Muscle of arm (tissue), 12 donors: Measurements from ENCODE around the gene MARCKSL1. TPM values are rescaled to one million over a fixed set of nuclear protein-coding genes. Genes with fewer than 3 reads are reported as not detected.
"Not testable (repeated sequence)": the region's sequence is repeated elsewhere in the genome, so short reads cannot be mapped to it uniquely, and the experiment has no call there.

Experiments
- DNase-seq: peaks from one replicate; pipeline ENCODE4 v3.0.0-alpha.2; 2013
- polyA plus RNA-seq, 12 donors: library from polyadenylated mRNA; unstranded; fragments of 120-200 nt; gene quantifications; one replicate each; pipeline ENCODE4 v1.2.1, GENCODE V29; 2013; ENCODE audit not compliant: insufficient read length in 12 of 12

The MARCKSL1 gene
- polyA plus RNA-seq, 12 donors = 125 to 326 (median 152) TPM; not detected in 1

DNA sequence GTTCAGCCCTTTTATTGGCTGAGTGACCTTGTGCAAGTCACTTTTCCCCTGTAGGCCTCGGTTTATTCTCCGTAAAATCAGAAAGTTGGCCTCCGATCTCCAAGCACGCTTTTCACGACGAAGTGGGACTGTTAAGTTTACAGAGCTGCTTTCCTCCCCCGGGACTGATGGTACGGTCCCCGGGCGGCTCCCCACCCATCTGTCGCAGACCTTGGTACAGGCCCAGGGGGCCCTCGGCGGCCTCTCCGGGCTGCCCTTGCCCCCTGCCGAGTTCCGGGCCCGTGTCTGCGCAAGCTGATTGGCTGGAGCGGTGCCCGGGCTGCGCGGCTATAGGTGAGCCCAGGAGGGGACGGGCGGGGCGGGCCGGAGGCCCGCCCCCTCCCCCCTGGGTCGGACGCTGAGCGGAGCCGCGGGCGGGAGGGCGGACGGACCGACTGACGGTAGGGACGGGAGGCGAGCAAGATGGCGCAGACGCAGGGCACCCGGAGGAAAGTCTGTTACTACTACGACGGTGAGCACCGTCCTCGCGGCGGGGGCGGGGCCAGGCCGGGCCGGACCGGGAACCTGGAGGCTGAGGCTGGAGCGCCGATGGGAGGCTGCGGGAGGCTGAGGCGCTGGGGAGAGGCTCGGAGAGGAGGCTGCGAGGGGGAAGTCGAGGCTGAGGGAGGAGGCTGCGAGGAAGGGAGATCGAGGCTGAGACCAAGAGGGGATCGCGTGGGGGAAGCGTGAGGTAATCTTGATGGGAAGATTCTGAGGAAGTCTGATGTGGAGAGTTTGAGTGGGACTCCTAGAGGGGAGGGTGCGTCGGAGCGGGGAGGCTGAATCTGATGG is 44.1 kb downstream of the MARCKSL1 start, which contains the start of gene HDAC1:
Gene HDAC1 (plus strand): TSS at position 376 of the 831 bp plus-strand sequence. CDS start 87 bp downstream, at position 463.
- DNase-seq = peak; percentile 68

DNA sequence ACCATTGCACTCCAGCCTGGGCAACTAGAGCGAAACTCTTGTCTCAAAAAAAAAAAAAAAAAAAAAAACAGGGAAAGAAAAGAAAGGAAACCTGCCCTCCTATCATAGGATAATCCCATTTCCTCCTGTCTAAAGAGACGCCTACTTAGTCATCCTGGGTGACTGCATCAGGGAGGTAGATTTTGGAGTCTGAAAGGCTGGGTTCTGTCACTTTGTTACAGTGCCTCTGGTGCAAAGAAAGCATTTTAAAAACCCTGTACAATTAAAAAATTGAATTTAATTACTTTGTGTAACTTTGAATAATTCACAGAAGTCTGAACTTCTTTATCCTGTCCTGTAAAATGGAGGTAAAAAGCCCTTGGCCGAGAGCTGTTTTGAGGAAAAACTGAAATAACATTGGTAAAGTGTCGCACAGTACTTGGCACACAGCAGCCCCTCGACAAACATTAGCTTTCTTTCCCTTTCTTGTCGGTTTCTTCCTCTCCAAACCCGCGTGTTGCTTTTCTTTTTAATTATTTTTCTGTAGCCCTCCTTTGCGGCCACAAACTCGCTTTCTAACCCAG is 44.8 kb downstream of the MARCKSL1 start:
- no peak for DNase-seq

DNA sequence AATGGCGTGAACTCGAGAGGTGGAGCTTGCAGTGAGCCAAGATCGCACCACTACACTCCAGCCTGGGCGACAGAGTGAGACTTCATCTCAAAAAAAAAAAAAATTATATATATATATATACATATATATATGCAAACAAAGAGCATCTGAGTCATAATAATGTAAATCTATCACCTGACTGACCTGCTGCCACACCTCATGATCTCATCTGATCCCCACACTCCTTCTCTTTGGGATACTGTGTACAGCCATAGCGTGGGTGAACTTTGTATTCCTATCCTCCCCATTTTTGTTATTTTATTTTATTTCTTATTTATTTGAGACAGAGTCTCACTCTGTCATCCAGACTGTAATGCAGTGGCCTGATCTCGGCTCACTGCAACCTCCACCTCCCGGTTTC is 46.8 kb downstream of the MARCKSL1 start:
- DNase-seq = no peak

DNA sequence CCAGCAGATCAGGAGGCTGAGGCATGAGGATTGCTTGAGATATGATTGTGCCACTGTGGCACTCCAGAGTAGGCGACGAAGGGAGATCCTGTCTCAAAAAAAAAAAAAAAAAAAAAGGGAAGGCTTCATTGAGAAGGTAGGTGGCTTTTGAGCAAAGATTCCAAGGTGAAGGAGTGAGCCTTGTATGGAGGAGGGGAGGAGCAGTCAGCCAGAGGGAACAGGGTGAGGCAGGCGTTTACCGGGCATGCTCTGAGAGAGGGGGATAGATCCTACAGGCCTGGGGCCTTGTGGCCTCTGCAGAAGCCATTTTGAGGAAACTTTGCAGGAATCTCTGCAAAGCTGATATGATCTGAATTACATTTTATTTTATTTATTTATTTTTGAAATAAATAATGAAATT is 49.3 kb downstream of the MARCKSL1 start:
- DNase-seq = no peak

DNA sequence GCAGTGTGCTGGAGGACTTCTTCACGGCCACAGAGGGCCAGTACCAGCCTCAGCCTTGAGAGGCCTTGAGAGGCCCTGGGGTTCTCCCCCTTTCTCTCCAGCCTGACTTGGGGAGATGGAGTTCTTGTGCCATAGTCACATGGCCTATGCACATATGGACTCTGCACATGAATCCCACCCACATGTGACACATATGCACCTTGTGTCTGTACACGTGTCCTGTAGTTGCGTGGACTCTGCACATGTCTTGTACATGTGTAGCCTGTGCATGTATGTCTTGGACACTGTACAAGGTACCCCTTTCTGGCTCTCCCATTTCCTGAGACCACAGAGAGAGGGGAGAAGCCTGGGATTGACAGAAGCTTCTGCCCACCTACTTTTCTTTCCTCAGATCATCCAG is 50.4 kb downstream of the MARCKSL1 start:
- DNase-seq = no peak

DNA sequence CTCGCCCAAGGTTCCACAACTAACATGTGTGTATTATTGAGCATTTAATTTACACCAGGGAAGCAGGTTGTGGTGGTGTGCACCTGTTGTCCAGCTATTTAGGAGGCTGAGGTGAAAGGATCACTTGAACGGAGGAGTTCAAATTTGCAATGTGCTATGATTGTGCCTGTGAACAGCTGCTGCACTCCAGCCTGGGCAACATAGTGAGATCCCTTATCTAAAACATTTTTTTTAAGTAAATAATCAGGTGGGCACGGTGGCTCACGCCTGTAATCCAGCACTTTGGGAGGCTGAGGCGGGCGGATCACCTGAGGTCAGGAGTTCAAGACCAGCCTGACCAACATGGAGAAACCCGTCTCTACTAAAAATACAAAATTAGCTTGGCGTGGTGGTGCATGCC is 51.3 kb downstream of the MARCKSL1 start:
- not testable (repeated sequence) for DNase-seq

Other genes with a start within 250 kb of the MARCKSL1 start
- 10 to 100 TPM; 23.1 to 79.2 (median 29.4) TPM for gene KPNA6, start 228.2 kb downstream of the MARCKSL1 start, polyA plus RNA-seq
- gene TXLNA, start 156.6 kb downstream of the MARCKSL1 start, polyA plus RNA-seq = 100 to 1,000 TPM in 1 of 12 donors, 10 to 100 TPM in 11; 23.8 to 173 (median 35.3) TPM
- gene CCDC28B, start 135.6 kb downstream of the MARCKSL1 start, polyA plus RNA-seq = 10 to 100 TPM in 11 of 12 donors, not detected in 1; 20.2 to 82.0 (median 42.3) TPM
- 1 to 10 TPM in 10 of 12 donors, not detected in 2; 2.4 to 4.9 (median 2.7) TPM for gene IQCC, start 130.6 kb downstream of the MARCKSL1 start, polyA plus RNA-seq
- gene DCDC2B, start 127.1 kb downstream of the MARCKSL1 start, polyA plus RNA-seq = 1 to 10 TPM in 2 of 12 donors, under 1 TPM in 8, not detected in 2; 0.17 to 1.3 (median 0.47) TPM
- 10 to 100 TPM in 4 of 12 donors, 1 to 10 TPM in 6, not detected in 2; 7.8 to 19.5 (median 9.4) TPM for gene TMEM234, start 113.9 kb downstream of the MARCKSL1 start, polyA plus RNA-seq
- 100 to 1,000 TPM in 10 of 12 donors, 10 to 100 TPM in 1, not detected in 1; 71.5 to 178 (median 160) TPM for gene EIF3I, start 113.8 kb downstream of the MARCKSL1 start, polyA plus RNA-seq
- gene FAM167B, start 89.0 kb downstream of the MARCKSL1 start, polyA plus RNA-seq = 1 to 10 TPM in 10 of 12 donors, not detected in 2; 3.2 to 5.1 (median 3.8) TPM
- gene LCK, start 85.0 kb downstream of the MARCKSL1 start, polyA plus RNA-seq = 1 to 10 TPM in 3 of 12 donors, under 1 TPM in 7, not detected in 2; 0.49 to 4.2 (median 0.69) TPM
- 10 to 100 TPM in 11 of 12 donors, not detected in 1; 34.9 to 80.1 (median 45.8) TPM for gene HDAC1, start 44.1 kb downstream of the MARCKSL1 start, polyA plus RNA-seq
- gene FAM229A, start 26.3 kb upstream of the MARCKSL1 start, polyA plus RNA-seq = 10 to 100 TPM in 1 of 12 donors, 1 to 10 TPM in 9, not detected in 2; 3.2 to 11.1 (median 4.3) TPM
- gene TSSK3, start 26.3 kb upstream of the MARCKSL1 start, polyA plus RNA-seq = 1 to 10 TPM in 10 of 12 donors, not detected in 2; 1.2 to 6.5 (median 2.9) TPM
- gene BSDC1, start 58.2 kb upstream of the MARCKSL1 start, polyA plus RNA-seq = 10 to 100 TPM in 11 of 12 donors, not detected in 1; 33.3 to 46.7 (median 41.6) TPM
- gene ZBTB8B, start 128.8 kb upstream of the MARCKSL1 start, polyA plus RNA-seq = under 1 TPM in 10 of 12 donors, not detected in 2; 0.07 to 0.25 (median 0.14) TPM
- 10 to 100 TPM in 9 of 12 donors, 1 to 10 TPM in 3; 5.7 to 97.5 (median 10.9) TPM for gene ZBTB8A, start 203.2 kb upstream of the MARCKSL1 start, polyA plus RNA-seq